ENCODE results near the gene TTC28.
"Not testable (repeated sequence)": the region's sequence is repeated elsewhere in the genome, so short reads cannot be mapped to it uniquely, and the experiment has no call there.

TTC28 gene

GRCh38 chr22:28366856-28367255 is 312.8 kb downstream of the TTC28 start:
- no peak overlapping the region for H3K4me3 ChIP-seq (ENCODE audit: low read depth, low read length)

GRCh38 chr22:28365371-28365770 is 314.3 kb downstream of the TTC28 start:
- H3K4me3 ChIP-seq (ENCODE audit: low read depth, low read length), result no peak overlapping the region

GRCh38 chr22:28364105-28364504 is 315.5 kb downstream of the TTC28 start:
- not testable (repeated sequence) for H3K4me3 ChIP-seq (ENCODE audit: low read depth, low read length)

GRCh38 chr22:28360939-28361338 is 318.7 kb downstream of the TTC28 start:
- no peak overlapping the region for H3K4me3 ChIP-seq (ENCODE audit: low read depth, low read length)

GRCh38 chr22:28358312-28358711 is 321.3 kb downstream of the TTC28 start:
- H3K4me3 ChIP-seq (ENCODE audit: low read depth, low read length), result no peak overlapping the region

GRCh38 chr22:28357193-28357592 is 322.4 kb downstream of the TTC28 start:
- H3K4me3 ChIP-seq (ENCODE audit: low read depth, low read length), result no peak overlapping the region

- no peak overlapping the region for H3K4me3 ChIP-seq (ENCODE audit: low read depth, low read length)
These were observed 328.2 kb downstream of the TTC28 start for GRCh38 chr22:28351476-28351875.

- H3K4me3 ChIP-seq (ENCODE audit: low read depth, low read length), result no peak overlapping the region
These were observed 330.7 kb downstream of the TTC28 start for GRCh38 chr22:28348613-28349609.

- H3K4me3 ChIP-seq (ENCODE audit: low read depth, low read length), result no peak overlapping the region
These were observed 333.3 kb downstream of the TTC28 start for GRCh38 chr22:28346308-28346707.

GRCh38 chr22:28344918-28345703 is 334.5 kb downstream of the TTC28 start:
- H3K4me3 ChIP-seq (ENCODE audit: low read depth, low read length), result no peak overlapping the region

- H3K4me3 ChIP-seq (ENCODE audit: low read depth, low read length), result no peak overlapping the region
These were observed 338.6 kb downstream of the TTC28 start for GRCh38 chr22:28341001-28341400.

- no peak overlapping the region for H3K4me3 ChIP-seq (ENCODE audit: low read depth, low read length)
These were observed 346.6 kb downstream of the TTC28 start for GRCh38 chr22:28333088-28333487.

- no peak overlapping the region for H3K4me3 ChIP-seq (ENCODE audit: low read depth, low read length)
These were observed 347.2 kb downstream of the TTC28 start for GRCh38 chr22:28332410-28332809.

GRCh38 chr22:28331695-28332094 is 347.9 kb downstream of the TTC28 start:
- no peak overlapping the region for H3K4me3 ChIP-seq (ENCODE audit: low read depth, low read length)

GRCh38 chr22:28329186-28330073 is 350.2 kb downstream of the TTC28 start:
- no peak overlapping the region for H3K4me3 ChIP-seq (ENCODE audit: low read depth, low read length)

GRCh38 chr22:28328756-28329155 is 350.9 kb downstream of the TTC28 start:
- H3K4me3 ChIP-seq (ENCODE audit: low read depth, low read length), result no peak overlapping the region

- H3K4me3 ChIP-seq (ENCODE audit: low read depth, low read length), result no peak overlapping the region
These were observed 363.6 kb downstream of the TTC28 start for GRCh38 chr22:28316014-28316413.

- no peak overlapping the region for H3K4me3 ChIP-seq (ENCODE audit: low read depth, low read length)
These were observed 364.7 kb downstream of the TTC28 start for GRCh38 chr22:28314959-28315358.

- H3K4me3 ChIP-seq (ENCODE audit: low read depth, low read length), result no peak overlapping the region
These were observed 369.3 kb downstream of the TTC28 start for GRCh38 chr22:28310299-28310698.

- H3K4me3 ChIP-seq (ENCODE audit: low read depth, low read length), result no peak overlapping the region
These were observed 379.9 kb downstream of the TTC28 start for GRCh38 chr22:28299753-28300152.

GRCh38 chr22:28299309-28299708 is 380.3 kb downstream of the TTC28 start:
- no peak overlapping the region for H3K4me3 ChIP-seq (ENCODE audit: low read depth, low read length)

Measured in iPS-11a (cell line).